Lung (tissue), 12 donors: ENCODE data around the gene CRK. TPM values are rescaled to one million over a fixed set of nuclear protein-coding genes. Genes with fewer than 3 reads are reported as not detected.

Source experiments
- ATAC-seq: fragments of 200-7000 bp; cut with Tn5 transposase; one replicate; pipeline ENCODE4 v1.9.1; 2020; ENCODE audit warnings: moderate number of reproducible peaks; ENCODE audit not compliant: insufficient read depth, low FRiP score
- DNase-seq, 3 donors: peaks; one replicate each; pipeline ENCODE4 v3.0.0-alpha.2; 2013 to 2017
- H3K27ac ChIP-seq, 2 donors: one replicate each; pipeline ENCODE4 v1.5.1; 2013; ENCODE audit warnings: mild to moderate bottlenecking in 2 of 2, moderate library complexity in 2 of 2, control low read depth in 1 of 2, inconsistent platforms in 1 of 2, low read depth in 1 of 2, low read length in 1 of 2
- H3K27me3 ChIP-seq, 3 donors: one replicate each; pipeline ENCODE4 v1.5.1; 2013; ENCODE audit warnings: low read length in 2 of 3; ENCODE audit not compliant: control insufficient read depth in 3 of 3, insufficient read depth in 3 of 3
- H3K36me3 ChIP-seq, 4 donors: one replicate each; pipeline ENCODE4 v1.5.1; 2013; ENCODE audit warnings: low read length in 4 of 4, mild to moderate bottlenecking in 1 of 4, moderate library complexity in 1 of 4; ENCODE audit not compliant: control insufficient read depth in 4 of 4, insufficient read depth in 4 of 4
- H3K4me1 ChIP-seq, 5 donors: one replicate each; pipeline ENCODE4 v1.5.1; 2013; ENCODE audit warnings: low read length in 5 of 5, mild to moderate bottlenecking in 2 of 5, moderate library complexity in 1 of 5; ENCODE audit not compliant: control insufficient read depth in 5 of 5, insufficient read depth in 5 of 5
- H3K4me3 ChIP-seq: one replicate; pipeline ENCODE4 v1.5.1; 2013; ENCODE audit warnings: mild to moderate bottlenecking, control low read depth, moderate library complexity
- H3K9ac ChIP-seq, 2 donors: one replicate each; pipeline ENCODE4 v1.5.1; 2013; ENCODE audit warnings: low read length in 2 of 2, control low read depth in 1 of 2; ENCODE audit not compliant: insufficient read depth in 1 of 2
- H3K9me3 ChIP-seq, 4 donors: one replicate each; pipeline ENCODE4 v1.5.1; 2013; ENCODE audit warnings: low read length in 3 of 4, mild to moderate bottlenecking in 1 of 4, moderate library complexity in 1 of 4; ENCODE audit not compliant: control insufficient read depth in 4 of 4, insufficient read depth in 3 of 4
- CTCF ChIP-seq: IDR thresholded peaks from 2 replicates; pipeline ENCODE4 v1.5.1; 2012; ENCODE audit warnings: mild to moderate bottlenecking; ENCODE audit errors: control extremely low read depth, extremely low read depth
- WGBS, 2 donors: extraction: QIAGEN DNeasy Blood & Tissue Kit; methylation state at CpG; one replicate each; pipeline ENCODE4 v1.1.7; 2013; 5-methylcytosine and 5-hydroxymethylcytosine counted together
- polyA plus RNA-seq, 2 donors: library from polyadenylated mRNA; stranded (reverse); fragments of 200-250 nt; gene quantifications; one replicate each; pipeline ENCODE4 v1.2.1, GENCODE V29; 2013
- total RNA-seq, 2 donors: library from RNA; depleted of rRNA in 1 of 2; stranded (reverse); fragments of >200 nt in 1 of 2; gene quantifications; one replicate each; pipeline ENCODE4 v1.2.1, GENCODE V29; 2014 to 2021
- donor health status: control.
- donor health status: control.
- donor health status: Bipolar disorder and iron deficiency.
- donor health status: healthy.
- donor health status: DM: yes; HTN: yes; CAD: no.

CRK gene
- total and polyA plus RNA-seq, 4 donors, result 29.3 to 67.5 (median 49.5) TPM

GRCh38 chr17:1372618-1373017 is 83.4 kb downstream of the CRK start:
- Histone ChIP-seq H3K27ac (no peak overlapping the region), H3K27me3 (no peaks in the 10 kb centered on the region), H3K4me1 (peaks cover 5 to 43% (median 18%) of the 10 kb centered on the region in 5 donors), H3K9ac (no peak overlapping the region), H3K36me3 (peaks cover 0 to 4% (median 0%) of the 10 kb centered on the region in 4 donors), H3K9me3 (no peaks in the 10 kb centered on the region), H3K4me3 (no peak overlapping the region)
- TF ChIP-seq CTCF, result no peak
- 87 to 93% methylated on average over 7 of the region's 7 CpGs for WGBS, 2 donors
- no peak for ATAC-seq
- no peak for DNase-seq

- Histone ChIP-seq H3K36me3 (no peaks in the 10 kb centered on the region), H3K27ac (no peak overlapping the region), H3K9me3 (no peaks in the 10 kb centered on the region), H3K9ac (no peak overlapping the region), H3K4me3 (no peak overlapping the region), H3K4me1 (peaks cover 5 to 38% (median 12%) of the 10 kb centered on the region in 5 donors), H3K27me3 (no peaks in the 10 kb centered on the region)
- ATAC-seq (no peak), DNase-seq (no peak)
- no peak for TF ChIP-seq CTCF
- WGBS, 2 donors, result 85 to 91% methylated on average over 17 of the region's 17 CpGs
These were observed 84.0 kb downstream of the CRK start for GRCh38 chr17:1371893-1372590.

Other genes with a start within 250 kb of the CRK start
- gene BHLHA9, start 185.8 kb downstream of the CRK start, total RNA-seq, result not detected
- not detected for gene BHLHA9, start 185.8 kb downstream of the CRK start, polyA plus RNA-seq
- gene TRARG1, start 176.6 kb downstream of the CRK start, total RNA-seq, result not detected
- under 1 TPM in 1 of 2 donors, not detected in 1; 0.04 TPM for gene TRARG1, start 176.6 kb downstream of the CRK start, polyA plus RNA-seq
- 100 to 1,000 TPM; 400 to 432 TPM for gene YWHAE, start 56.0 kb downstream of the CRK start, total RNA-seq
- gene YWHAE, start 56.0 kb downstream of the CRK start, polyA plus RNA-seq, result 100 to 1,000 TPM; 348 to 390 TPM
- gene MYO1C, start 36.5 kb upstream of the CRK start, total RNA-seq, result 100 to 1,000 TPM; 101 to 237 TPM
- gene MYO1C, start 36.5 kb upstream of the CRK start, polyA plus RNA-seq, result 10 to 100 TPM; 73.4 to 78.5 TPM
- 10 to 100 TPM; 46.5 to 76.7 TPM for gene INPP5K, start 60.4 kb upstream of the CRK start, total RNA-seq
- 10 to 100 TPM; 33.6 to 35.5 TPM for gene INPP5K, start 60.4 kb upstream of the CRK start, polyA plus RNA-seq
- gene PITPNA, start 106.6 kb upstream of the CRK start, total RNA-seq, result 10 to 100 TPM; 43.9 to 89.7 TPM
- 10 to 100 TPM; 21.5 to 48.9 TPM for gene PITPNA, start 106.6 kb upstream of the CRK start, polyA plus RNA-seq
- 10 to 100 TPM; 47.9 to 89.2 TPM for gene SLC43A2, start 172.6 kb upstream of the CRK start, total RNA-seq
- 100 to 1,000 TPM in 1 of 2 donors, 10 to 100 TPM in 1; 27.0 to 125 TPM for gene SLC43A2, start 172.6 kb upstream of the CRK start, polyA plus RNA-seq
- gene SCARF1, start 189.5 kb upstream of the CRK start, total RNA-seq, result 10 to 100 TPM; 34.2 to 39.7 TPM
- gene SCARF1, start 189.5 kb upstream of the CRK start, polyA plus RNA-seq, result 10 to 100 TPM; 17.1 to 24.5 TPM
- 10 to 100 TPM; 25.0 to 46.3 TPM for gene RILP, start 193.6 kb upstream of the CRK start, total RNA-seq
- gene RILP, start 193.6 kb upstream of the CRK start, polyA plus RNA-seq, result 10 to 100 TPM; 23.1 to 39.8 TPM
- 100 to 1,000 TPM; 208 to 277 TPM for gene PRPF8, start 228.6 kb upstream of the CRK start, total RNA-seq
- gene PRPF8, start 228.6 kb upstream of the CRK start, polyA plus RNA-seq, result 100 to 1,000 TPM in 1 of 2 donors, 10 to 100 TPM in 1; 97.2 to 114 TPM